Activated CD4-positive, CD25-positive, alpha-beta regulatory T cell treated with anti-CD3 and anti-CD28 coated beads, Interleukin-2, amount 50 U/mL, for 24 hours (primary cell): ENCODE measurements around the gene EPS8L1.
A peak's percentile ranks its signal among the peaks of the same experiment; 100 is the strongest.
"Not testable (repeated sequence)": the region's sequence is repeated elsewhere in the genome, so short reads cannot be mapped to it uniquely, and the experiment has no call there.

Source experiments
- ATAC-seq, 2 donors: fragments of 150-1000 bp; cut with Tn5 transposase; one replicate each; pipeline ENCODE4 v1.10.0; 2021; ENCODE audit warnings: mild to moderate bottlenecking in 1 of 2, moderate library complexity in 1 of 2

The EPS8L1 gene

GRCh38 chr19:55050749-55051532, 24.7 kb upstream of the EPS8L1 start:
- ATAC-seq: no peak

- ATAC-seq: no peak
Observed at GRCh38 chr19:55053735-55054134, 21.9 kb upstream of the EPS8L1 start.

- ATAC-seq: no peak
Observed at GRCh38 chr19:55056827-55057226, 18.8 kb upstream of the EPS8L1 start.

- no peak for ATAC-seq
Observed at GRCh38 chr19:55058781-55059610, 16.7 kb upstream of the EPS8L1 start.

- not testable (repeated sequence) for ATAC-seq
Observed at GRCh38 chr19:55060287-55060686, 15.4 kb upstream of the EPS8L1 start.

- ATAC-seq: peak; percentile 99 to 100
Observed at GRCh38 chr19:55062735-55063491, 12.8 kb upstream of the EPS8L1 start, which contains the start of gene RDH13. RDH13 (minus strand) TSS chr19:55063148; CDS start chr19:55063032, 116 bp downstream.

GRCh38 chr19:55063492-55063843, 12.2 kb upstream of the EPS8L1 start:
- ATAC-seq: no peak

- ATAC-seq: not testable (repeated sequence)
Observed at GRCh38 chr19:55065516-55065915, 10.2 kb upstream of the EPS8L1 start.

GRCh38 chr19:55066107-55066709, 9.5 kb upstream of the EPS8L1 start:
- no peak for ATAC-seq

- no peak for ATAC-seq
Observed at GRCh38 chr19:55067869-55068268, 7.8 kb upstream of the EPS8L1 start.

- peak; percentile 69 to 75 for ATAC-seq
Observed at GRCh38 chr19:55068950-55069864, 6.5 kb upstream of the EPS8L1 start.

GRCh38 chr19:55069865-55070197, 5.8 kb upstream of the EPS8L1 start:
- ATAC-seq: no peak

- no peak for ATAC-seq
Observed at GRCh38 chr19:55070466-55071128, 5.1 kb upstream of the EPS8L1 start.

GRCh38 chr19:55071129-55071502, 4.6 kb upstream of the EPS8L1 start:
- ATAC-seq: no peak

- ATAC-seq: no peak
Observed at GRCh38 chr19:55071913-55072312, 3.8 kb upstream of the EPS8L1 start.

GRCh38 chr19:55076321-55076720, 652 bp downstream of the EPS8L1 start:
- no peak for ATAC-seq

- no peak for ATAC-seq
Observed at GRCh38 chr19:55077106-55077505, 1.4 kb downstream of the EPS8L1 start.

- no peak for ATAC-seq
Observed at GRCh38 chr19:55078996-55079395, 3.3 kb downstream of the EPS8L1 start.

- ATAC-seq: no peak
Observed at GRCh38 chr19:55079400-55080038, 3.9 kb downstream of the EPS8L1 start.

- peak; percentile 46 to 51 for ATAC-seq
Observed at GRCh38 chr19:55080121-55080967, 4.7 kb downstream of the EPS8L1 start.
